ENCODE measurements around the gene RAB40A.
"Not testable (repeated sequence)": the region's sequence is repeated elsewhere in the genome, so short reads cannot be mapped to it uniquely, and the experiment has no call there.

The RAB40A gene

DNA sequence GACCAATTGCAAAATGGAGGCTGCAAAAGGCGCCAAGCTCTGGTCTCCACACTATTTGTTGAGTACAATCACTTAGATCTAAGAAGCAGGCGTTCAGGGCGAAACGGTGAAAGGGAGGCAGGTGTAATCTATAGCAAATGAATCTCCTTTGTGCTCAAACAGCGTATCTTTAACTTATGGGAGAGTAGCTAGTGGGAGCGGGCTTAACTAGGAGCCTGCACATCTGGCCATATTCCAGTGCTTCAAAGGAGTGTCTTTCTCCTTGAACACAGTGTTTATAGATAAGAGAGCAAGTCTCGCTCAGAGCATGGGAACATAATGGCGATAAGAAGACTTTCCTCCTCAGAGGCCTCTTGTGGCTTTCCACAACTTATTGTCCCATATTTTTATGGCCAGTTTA, 49.3 kb downstream of the RAB40A start:
- H3K4me3 ChIP-seq (ENCODE audit: low read depth in 1 of 2, low read length in 2 of 2); H3K27me3 ChIP-seq (ENCODE audit: control insufficient read depth in 1 of 2, insufficient read depth in 2 of 2, low read length in 2 of 2); H3K9ac ChIP-seq (ENCODE audit: low read depth in 1 of 2, low read length in 2 of 2); H3K36me3 ChIP-seq (ENCODE audit: control insufficient read depth in 1 of 2, insufficient read depth in 2 of 2, low read length in 2 of 2); H3K27ac ChIP-seq (ENCODE audit: low read depth, low read length); H3K4me1 ChIP-seq (ENCODE audit: control insufficient read depth in 1 of 2, insufficient read depth in 2 of 2, low read length in 2 of 2); H3K9me3 ChIP-seq (ENCODE audit: control insufficient read depth in 1 of 2, low read length in 2 of 2): not testable (repeated sequence)

DNA sequence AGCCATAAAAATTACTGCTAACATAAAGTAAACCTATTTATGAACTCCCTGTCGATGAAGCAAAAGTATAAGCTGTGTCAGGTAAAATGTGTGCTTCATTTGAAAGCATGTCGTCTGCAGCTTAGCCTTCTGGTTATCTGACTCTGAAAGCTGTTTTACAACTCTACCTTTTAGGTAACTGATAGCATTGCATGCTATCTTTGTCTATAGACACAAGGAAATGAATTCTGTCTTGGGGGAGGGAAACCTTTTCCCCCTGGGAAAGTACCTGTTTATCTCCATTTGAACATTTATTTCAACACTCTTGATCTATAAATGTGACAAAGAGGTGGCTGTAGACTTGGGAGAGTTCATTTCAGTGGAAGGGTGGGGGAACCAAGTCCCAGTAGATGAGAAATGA, 51.4 kb downstream of the RAB40A start:
- no peak overlapping the region for H3K9ac ChIP-seq (ENCODE audit: low read depth in 1 of 2, low read length in 2 of 2)
- no peaks in the 10 kb centered on the region for H3K27me3 ChIP-seq (ENCODE audit: control insufficient read depth in 1 of 2, insufficient read depth in 2 of 2, low read length in 2 of 2)
- peaks cover 0 to 4% of the 10 kb centered on the region in 2 donors for H3K4me1 ChIP-seq (ENCODE audit: control insufficient read depth in 1 of 2, insufficient read depth in 2 of 2, low read length in 2 of 2)
- H3K9me3 ChIP-seq (ENCODE audit: control insufficient read depth in 1 of 2, low read length in 2 of 2), result no peaks in the 10 kb centered on the region
- H3K27ac ChIP-seq (ENCODE audit: low read depth, low read length), result no peak overlapping the region
- H3K4me3 ChIP-seq (ENCODE audit: low read depth in 1 of 2, low read length in 2 of 2), result no peak overlapping the region
- no peaks in the 10 kb centered on the region for H3K36me3 ChIP-seq (ENCODE audit: control insufficient read depth in 1 of 2, insufficient read depth in 2 of 2, low read length in 2 of 2)

DNA sequence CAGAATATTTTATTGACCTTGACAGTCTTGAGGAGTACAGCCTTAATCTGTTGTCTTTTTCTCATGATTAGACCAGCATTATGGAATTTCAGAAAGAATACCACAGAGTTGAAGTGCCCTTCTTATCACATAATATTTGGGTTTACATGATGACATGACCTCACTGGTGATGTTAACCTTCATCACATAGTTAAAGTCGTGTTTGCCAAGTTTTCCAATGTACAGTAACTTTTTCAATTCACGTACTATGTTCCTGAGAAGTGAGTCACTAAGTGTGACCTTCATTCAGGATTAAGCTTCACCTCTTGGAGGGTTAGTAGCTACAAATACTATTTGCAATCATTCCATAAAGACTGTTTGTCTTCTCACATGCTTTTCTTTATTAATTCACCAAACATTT, 52.1 kb downstream of the RAB40A start:
- Histone ChIP-seq H3K27ac (ENCODE audit: low read depth, low read length) (no peak overlapping the region), H3K4me3 (ENCODE audit: low read depth in 1 of 2, low read length in 2 of 2) (no peak overlapping the region), H3K9ac (ENCODE audit: low read depth in 1 of 2, low read length in 2 of 2) (no peak overlapping the region), H3K4me1 (ENCODE audit: control insufficient read depth in 1 of 2, insufficient read depth in 2 of 2, low read length in 2 of 2) (peaks cover 0 to 4% of the 10 kb centered on the region in 2 donors), H3K36me3 (ENCODE audit: control insufficient read depth in 1 of 2, insufficient read depth in 2 of 2, low read length in 2 of 2) (no peaks in the 10 kb centered on the region), H3K9me3 (ENCODE audit: control insufficient read depth in 1 of 2, low read length in 2 of 2) (no peaks in the 10 kb centered on the region), H3K27me3 (ENCODE audit: control insufficient read depth in 1 of 2, insufficient read depth in 2 of 2, low read length in 2 of 2) (no peaks in the 10 kb centered on the region)

DNA sequence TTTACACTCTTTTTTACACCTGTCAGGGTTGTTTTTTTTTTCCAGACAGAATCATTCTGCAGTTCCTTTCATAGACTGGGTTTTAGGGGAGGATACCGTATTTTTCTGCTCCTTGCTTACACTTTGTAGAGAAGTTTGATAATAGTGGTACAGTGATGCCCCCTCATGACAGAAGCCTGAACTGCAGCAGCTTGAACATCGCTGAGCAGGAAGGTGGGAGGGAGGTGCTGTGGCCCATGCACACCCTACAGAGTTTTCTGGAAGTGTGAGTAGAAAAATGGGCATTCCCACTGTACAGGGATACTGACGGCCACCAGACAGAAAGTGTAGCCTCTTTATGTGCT, 54.5 kb downstream of the RAB40A start:
- no peaks in the 10 kb centered on the region for H3K9me3 ChIP-seq (ENCODE audit: control insufficient read depth in 1 of 2, low read length in 2 of 2)
- no peaks in the 10 kb centered on the region for H3K27me3 ChIP-seq (ENCODE audit: control insufficient read depth in 1 of 2, insufficient read depth in 2 of 2, low read length in 2 of 2)
- H3K27ac ChIP-seq (ENCODE audit: low read depth, low read length), result no peak overlapping the region
- no peaks in the 10 kb centered on the region for H3K36me3 ChIP-seq (ENCODE audit: control insufficient read depth in 1 of 2, insufficient read depth in 2 of 2, low read length in 2 of 2)
- H3K4me3 ChIP-seq (ENCODE audit: low read depth in 1 of 2, low read length in 2 of 2), result peak overlapping the region; percentile 57 to 58
- H3K4me1 ChIP-seq (ENCODE audit: control insufficient read depth in 1 of 2, insufficient read depth in 2 of 2, low read length in 2 of 2), result no peaks in the 10 kb centered on the region
- peak overlapping the region in 1 of 2 donors; percentile 38 for H3K9ac ChIP-seq (ENCODE audit: low read depth in 1 of 2, low read length in 2 of 2)

DNA sequence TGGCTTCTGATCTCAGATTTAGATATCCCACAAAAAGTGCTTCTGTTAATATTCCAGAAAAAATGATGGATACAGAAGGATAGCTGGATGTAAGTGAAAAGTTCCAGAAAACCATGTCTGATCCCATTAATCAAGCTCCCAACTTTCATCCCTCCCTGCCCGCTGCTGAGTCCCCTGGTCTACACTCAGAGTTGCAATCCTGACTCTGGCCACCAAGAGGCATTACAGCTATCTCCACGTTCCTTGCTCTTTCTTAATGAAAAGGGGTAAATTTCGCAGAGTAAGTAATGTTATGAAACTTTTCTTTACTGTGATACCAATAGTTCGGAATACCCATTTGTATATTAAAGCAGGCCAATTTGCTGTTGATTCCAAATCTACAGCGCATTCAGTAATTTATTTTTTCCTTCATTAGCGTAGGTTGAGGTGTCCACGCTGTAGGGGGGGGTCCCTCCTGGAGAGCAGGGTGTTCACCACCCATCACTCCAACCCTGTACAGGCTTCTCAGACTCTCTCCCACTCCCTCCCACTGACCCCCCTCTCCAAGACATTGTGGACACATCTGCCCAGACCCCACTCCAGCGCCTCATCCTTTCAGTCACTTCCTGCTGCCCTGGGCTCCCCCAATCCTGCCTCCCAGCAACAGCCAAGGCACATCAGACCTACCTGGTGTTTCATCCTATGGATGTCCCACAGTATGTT, 55.1 kb downstream of the RAB40A start:
- H3K27me3 ChIP-seq (ENCODE audit: control insufficient read depth in 1 of 2, insufficient read depth in 2 of 2, low read length in 2 of 2), result no peaks in the 10 kb centered on the region
- H3K9me3 ChIP-seq (ENCODE audit: control insufficient read depth in 1 of 2, low read length in 2 of 2), result no peaks in the 10 kb centered on the region
- no peaks in the 10 kb centered on the region for H3K36me3 ChIP-seq (ENCODE audit: control insufficient read depth in 1 of 2, insufficient read depth in 2 of 2, low read length in 2 of 2)
- H3K4me3 ChIP-seq (ENCODE audit: low read depth in 1 of 2, low read length in 2 of 2), result peak overlapping the region; percentile 57 to 58
- peak overlapping the region in 1 of 2 donors; percentile 38 for H3K9ac ChIP-seq (ENCODE audit: low read depth in 1 of 2, low read length in 2 of 2)
- no peak overlapping the region for H3K27ac ChIP-seq (ENCODE audit: low read depth, low read length)
- no peaks in the 10 kb centered on the region for H3K4me1 ChIP-seq (ENCODE audit: control insufficient read depth in 1 of 2, insufficient read depth in 2 of 2, low read length in 2 of 2)

DNA sequence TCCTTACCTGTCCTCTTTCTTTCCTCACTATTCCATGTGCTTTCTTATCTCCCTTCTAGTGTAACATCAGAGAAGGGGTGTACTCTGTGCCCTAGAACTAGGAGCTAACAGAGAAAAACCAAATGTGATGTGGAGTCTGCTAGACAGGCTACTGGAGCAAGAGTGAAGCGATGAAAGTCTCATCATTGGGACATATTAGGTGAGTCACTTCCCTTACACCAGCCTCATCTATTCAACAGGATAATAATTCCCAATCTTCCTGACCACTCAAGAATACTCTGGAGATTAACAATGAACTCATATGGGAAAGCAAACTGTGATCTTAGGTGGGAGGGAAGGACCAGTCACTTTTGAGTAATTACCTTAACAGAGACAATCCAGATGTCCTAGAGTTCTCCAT, 58.1 kb downstream of the RAB40A start:
- Histone ChIP-seq H3K4me1 (ENCODE audit: control insufficient read depth in 1 of 2, insufficient read depth in 2 of 2, low read length in 2 of 2) (no peaks in the 10 kb centered on the region), H3K36me3 (ENCODE audit: control insufficient read depth in 1 of 2, insufficient read depth in 2 of 2, low read length in 2 of 2) (no peaks in the 10 kb centered on the region), H3K9me3 (ENCODE audit: control insufficient read depth in 1 of 2, low read length in 2 of 2) (no peaks in the 10 kb centered on the region), H3K4me3 (ENCODE audit: low read depth in 1 of 2, low read length in 2 of 2) (no peak overlapping the region), H3K27ac (ENCODE audit: low read depth, low read length) (no peak overlapping the region), H3K9ac (ENCODE audit: low read depth in 1 of 2, low read length in 2 of 2) (no peak overlapping the region), H3K27me3 (ENCODE audit: control insufficient read depth in 1 of 2, insufficient read depth in 2 of 2, low read length in 2 of 2) (no peaks in the 10 kb centered on the region)

DNA sequence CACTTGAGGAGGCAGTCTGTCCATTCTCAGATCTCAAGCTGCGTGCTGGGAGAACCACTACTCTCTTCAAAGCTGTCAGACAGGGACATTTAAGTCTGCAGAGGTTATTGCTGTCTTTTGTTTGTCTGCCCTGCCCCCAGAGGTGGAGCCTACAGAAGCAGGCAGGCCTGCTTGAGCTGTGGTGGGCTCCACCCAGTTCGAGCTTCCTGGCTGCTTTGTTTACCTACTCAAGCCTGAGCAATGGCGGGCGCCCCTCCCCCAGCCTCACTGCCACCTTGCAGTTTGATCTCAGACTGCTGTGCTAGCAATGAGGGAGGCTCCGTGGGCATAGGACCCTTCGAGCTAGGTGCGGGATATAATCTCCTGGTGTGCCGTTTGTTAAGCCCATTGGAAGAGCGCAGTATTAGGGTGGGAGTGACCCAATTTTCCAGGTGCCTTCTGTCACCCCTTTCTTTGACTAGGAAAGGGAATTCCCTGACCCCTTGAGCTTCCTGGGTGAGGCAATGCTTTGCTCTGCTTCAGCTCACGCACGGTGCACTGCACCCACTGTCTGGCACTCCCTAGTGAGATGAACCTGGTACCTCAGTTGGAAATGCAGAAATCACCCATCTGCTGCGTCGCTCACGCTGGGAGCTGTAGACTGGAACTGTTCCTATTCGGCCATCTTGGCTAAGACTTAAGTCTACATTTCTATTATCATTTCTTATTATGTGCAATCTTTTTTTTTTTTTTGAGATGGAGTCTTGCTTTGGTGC, 59.1 kb downstream of the RAB40A start:
- H3K9ac ChIP-seq (ENCODE audit: low read depth in 1 of 2, low read length in 2 of 2); H3K27me3 ChIP-seq (ENCODE audit: control insufficient read depth in 1 of 2, insufficient read depth in 2 of 2, low read length in 2 of 2): not testable (repeated sequence)

DNA sequence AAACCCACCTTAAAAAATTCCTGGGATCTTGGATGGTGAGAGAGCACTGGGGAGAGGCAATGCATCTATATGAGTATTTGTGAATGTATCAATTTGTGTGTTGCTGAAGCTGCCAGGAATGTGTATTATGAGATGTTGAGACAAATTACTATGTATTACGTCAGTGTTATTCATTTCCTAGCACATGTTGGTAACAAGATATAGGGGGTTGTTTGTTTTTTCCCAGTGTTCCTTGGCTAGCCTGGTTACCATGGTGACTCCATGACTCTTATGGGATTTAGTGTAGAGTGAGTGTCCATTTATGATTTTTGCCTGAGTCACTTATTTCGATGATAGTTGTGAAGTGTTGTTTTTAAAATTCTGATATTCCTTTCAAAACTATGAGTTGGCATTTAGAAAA, 65.6 kb downstream of the RAB40A start:
- H3K4me3 ChIP-seq (ENCODE audit: low read depth in 1 of 2, low read length in 2 of 2), result no peak overlapping the region
- no peak overlapping the region for H3K9ac ChIP-seq (ENCODE audit: low read depth in 1 of 2, low read length in 2 of 2)
- no peaks in the 10 kb centered on the region for H3K4me1 ChIP-seq (ENCODE audit: control insufficient read depth in 1 of 2, insufficient read depth in 2 of 2, low read length in 2 of 2)
- no peak overlapping the region for H3K27ac ChIP-seq (ENCODE audit: low read depth, low read length)
- no peaks in the 10 kb centered on the region for H3K27me3 ChIP-seq (ENCODE audit: control insufficient read depth in 1 of 2, insufficient read depth in 2 of 2, low read length in 2 of 2)
- H3K36me3 ChIP-seq (ENCODE audit: control insufficient read depth in 1 of 2, insufficient read depth in 2 of 2, low read length in 2 of 2), result no peaks in the 10 kb centered on the region
- H3K9me3 ChIP-seq (ENCODE audit: control insufficient read depth in 1 of 2, low read length in 2 of 2), result no peaks in the 10 kb centered on the region

More for the DNA sequence above, 59.1 kb downstream of the RAB40A start:
- not testable (repeated sequence) for H3K27ac ChIP-seq (ENCODE audit: low read depth, low read length); H3K36me3 ChIP-seq (ENCODE audit: control insufficient read depth in 1 of 2, insufficient read depth in 2 of 2, low read length in 2 of 2); H3K9me3 ChIP-seq (ENCODE audit: control insufficient read depth in 1 of 2, low read length in 2 of 2); H3K4me1 ChIP-seq (ENCODE audit: control insufficient read depth in 1 of 2, insufficient read depth in 2 of 2, low read length in 2 of 2); H3K4me3 ChIP-seq (ENCODE audit: low read depth in 1 of 2, low read length in 2 of 2)
